T47D (cell line): Measurements from ENCODE around the gene TOMT.
"Not testable (repeated sequence)": the region's sequence is repeated elsewhere in the genome, so short reads cannot be mapped to it uniquely, and the experiment has no call there.

Experiments used
- DNase-seq, 2 experiments: peaks; one replicate each; pipeline versions ENCODE4 v3.0.0 to v3.0.0-alpha.2; 2011 to 2012; ENCODE audit warnings: low read depth in 1 of 2, low spot score in 1 of 2
- JUND ChIP-seq: IDR thresholded peaks from 2 replicates; pipeline ENCODE4 v1.6.1; 2012; ENCODE audit warnings: low read depth
- in situ Hi-C: cut with HindIII; loops from 2 replicates; pipeline ENCODE4 v1.10.0; 2016; ENCODE audit warnings: low sequenced_read_pairs, low pct_unique_long_range_greater_than_20kb

TOMT gene

GRCh38 chr11:72123117-72123653, 17.5 kb downstream of the TOMT start:
- no peak for DNase-seq
- no peak for TF ChIP-seq JUND
- in situ Hi-C loops, result no loop called here

GRCh38 chr11:72124046-72124445, 18.3 kb downstream of the TOMT start:
- in situ Hi-C loops, result no loop called here
- DNase-seq, result no peak
- no peak for TF ChIP-seq JUND

GRCh38 chr11:72125956-72126355, 20.2 kb downstream of the TOMT start:
- in situ Hi-C loops, result no loop called here
- TF ChIP-seq JUND, result no peak
- DNase-seq, result peak in 1 of 2 experiments; percentile 72

- no peak for DNase-seq
- in situ Hi-C loops, result no loop called here
- TF ChIP-seq JUND, result no peak
These were observed 22.2 kb downstream of the TOMT start for GRCh38 chr11:72127923-72128322.

- no peak for DNase-seq
- in situ Hi-C loops, result no loop called here
These were observed 23.7 kb downstream of the TOMT start for GRCh38 chr11:72129381-72129780.

GRCh38 chr11:72132646-72133045, 26.9 kb downstream of the TOMT start:
- in situ Hi-C loops, result no loop called here
- no peak for DNase-seq
- TF ChIP-seq JUND, result no peak

More at GRCh38 chr11:72129381-72129780, 23.7 kb downstream of the TOMT start:
- no peak for TF ChIP-seq JUND

- in situ Hi-C loops, DNase-seq: not testable (repeated sequence)
These were observed 29.7 kb downstream of the TOMT start, which contains the start of gene FOLR3 for GRCh38 chr11:72135473-72135872. Gene FOLR3, plus strand, starts transcription at chr11:72135725. Its CDS starts 228 bp downstream, at chr11:72135953.

GRCh38 chr11:72135891-72136683, 30.4 kb downstream of the TOMT start:
- in situ Hi-C loops, result no loop called here
- TF ChIP-seq JUND, result no peak
- DNase-seq, result no peak

GRCh38 chr11:72136684-72137262, 31.0 kb downstream of the TOMT start:
- TF ChIP-seq JUND, result no peak
- in situ Hi-C loops, result no loop called here
- no peak for DNase-seq

GRCh38 chr11:72138821-72139390, 33.2 kb downstream of the TOMT start:
- no peak for TF ChIP-seq JUND
- in situ Hi-C loops, result no loop called here
- no peak for DNase-seq

GRCh38 chr11:72139500-72139899, 33.8 kb downstream of the TOMT start:
- DNase-seq, result no peak
- no peak for TF ChIP-seq JUND
- in situ Hi-C loops, result no loop called here

- no peak for DNase-seq
- TF ChIP-seq JUND, result no peak
- in situ Hi-C loops, result no loop called here
These were observed 34.9 kb downstream of the TOMT start for GRCh38 chr11:72140661-72141060.

GRCh38 chr11:72141066-72141465, 35.3 kb downstream of the TOMT start:
- no peak for TF ChIP-seq JUND

GRCh38 chr11:72142086-72142485, 36.4 kb downstream of the TOMT start:
- in situ Hi-C loops, result not testable (repeated sequence)
- peak in 1 of 2 experiments; percentile 82 for DNase-seq

More at GRCh38 chr11:72141066-72141465, 35.3 kb downstream of the TOMT start:
- in situ Hi-C loops, result no loop called here
- no peak for DNase-seq

GRCh38 chr11:72142543-72142942, 36.8 kb downstream of the TOMT start:
- DNase-seq, in situ Hi-C loops: not testable (repeated sequence)
